GM06990 (cell line): ENCODE data around the gene DES.
A peak's percentile ranks its signal among the peaks of the same experiment; 100 is the strongest.

ENCODE experiments used
- DNase-seq: peaks from one replicate; pipeline ENCODE4 v3.0.0-alpha.2; 2011; ENCODE audit not compliant: insufficient read length; ENCODE audit errors: extremely low read depth
- H3K27me3 ChIP-seq: replicated peaks from 2 replicates; pipeline ENCODE4 v1.6.0; 2011; ENCODE audit warnings: low read length; ENCODE audit not compliant: control insufficient read depth, insufficient read depth
- H3K36me3 ChIP-seq: 2 replicates; pipeline ENCODE4 v1.5.1; 2011; ENCODE audit warnings: low read length; ENCODE audit not compliant: control insufficient read depth, insufficient read depth
- H3K4me3 ChIP-seq: replicated peaks from 2 replicates; pipeline ENCODE4 v1.5.1; 2011; ENCODE audit warnings: low read depth, mild to moderate bottlenecking, control low read depth, low read length
- CTCF ChIP-seq: IDR thresholded peaks from 2 replicates; pipeline ENCODE4 v1.5.1; 2011; ENCODE audit warnings: low read length, control low read depth, mild to moderate bottlenecking, inconsistent platforms; ENCODE audit not compliant: insufficient read depth, poor library complexity, severe bottlenecking

DES gene

GRCh38 chr2:219429958-219430606, 11.9 kb downstream of the DES start:
- no peak for DNase-seq
- Histone ChIP-seq H3K36me3 (no peaks in the 10 kb centered on the region), H3K4me3 (no peak overlapping the region), H3K27me3 (no peaks in the 10 kb centered on the region; the same call in 1 of the 2 replicates)
- TF ChIP-seq CTCF, result no peak

GRCh38 chr2:219430633-219431615, 12.7 kb downstream of the DES start:
- peak; percentile 18 for TF ChIP-seq CTCF

GRCh38 chr2:219433666-219434467, 15.7 kb downstream of the DES start:
- Histone ChIP-seq H3K36me3 (no peaks in the 10 kb centered on the region), H3K27me3 (no peaks in the 10 kb centered on the region; the same call in none of the 2 replicates), H3K4me3 (no peak overlapping the region)
- DNase-seq, result no peak
- TF ChIP-seq CTCF, result peak; percentile 48

More at GRCh38 chr2:219430633-219431615, 12.7 kb downstream of the DES start:
- H3K27me3 ChIP-seq, result no peaks in the 10 kb centered on the region; the same call in 1 of the 2 replicates
- no peak for DNase-seq
- no peaks in the 10 kb centered on the region for H3K36me3 ChIP-seq
- no peak overlapping the region for H3K4me3 ChIP-seq

GRCh38 chr2:219434468-219434717, 16.2 kb downstream of the DES start:
- H3K27me3 ChIP-seq, result no peaks in the 10 kb centered on the region; the same call in none of the 2 replicates
- no peak for TF ChIP-seq CTCF

DNA sequence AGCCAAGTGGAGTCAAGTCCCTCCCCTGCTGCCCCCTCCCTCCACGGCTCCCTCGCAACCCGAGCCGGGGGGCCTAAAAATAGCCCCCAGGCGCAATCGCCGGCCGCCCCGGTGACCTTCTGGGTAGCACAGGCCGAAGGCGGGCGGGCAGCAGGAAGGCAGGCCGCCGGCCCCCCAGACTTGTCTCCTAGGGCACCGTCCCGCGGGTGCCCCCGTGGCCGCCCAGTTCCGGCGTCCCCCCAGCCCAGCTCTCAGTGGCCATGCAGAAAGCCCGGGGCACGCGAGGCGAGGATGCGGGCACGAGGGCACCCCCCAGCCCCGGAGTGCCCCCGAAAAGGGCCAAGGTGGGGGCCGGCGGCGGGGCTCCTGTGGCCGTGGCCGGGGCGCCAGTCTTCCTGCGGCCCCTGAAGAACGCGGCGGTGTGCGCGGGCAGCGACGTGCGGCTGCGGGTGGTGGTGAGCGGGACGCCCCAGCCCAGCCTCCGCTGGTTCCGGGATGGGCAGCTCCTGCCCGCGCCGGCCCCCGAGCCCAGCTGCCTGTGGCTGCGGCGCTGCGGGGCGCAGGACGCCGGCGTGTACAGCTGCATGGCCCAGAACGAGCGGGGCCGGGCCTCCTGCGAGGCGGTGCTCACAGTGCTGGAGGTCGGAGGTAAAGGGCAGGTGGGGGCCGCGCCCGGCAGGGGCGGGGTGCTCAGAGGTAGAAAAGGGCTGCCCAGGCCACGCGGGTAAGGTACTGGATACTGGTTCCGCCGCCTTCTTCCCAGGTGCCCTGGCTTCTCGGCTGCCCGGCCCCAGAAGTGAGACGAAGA, 16.7 kb downstream of the DES start, which contains the start of gene SPEG:
Gene SPEG (plus strand): TSS at position 126 of the 808 bp plus-strand sequence. CDS start 135 bp downstream, at position 261.
- H3K27me3 ChIP-seq, result no peaks in the 10 kb centered on the region; the same call in none of the 2 replicates
- no peak for DNase-seq
- H3K4me3 ChIP-seq, result no peak within 1 kb of the TSS
- H3K36me3 ChIP-seq, result no peaks in the 10 kb centered on the region
- TF ChIP-seq CTCF, result no peak

More at GRCh38 chr2:219434468-219434717, 16.2 kb downstream of the DES start:
- H3K4me3 ChIP-seq, result no peak overlapping the region
- DNase-seq, result no peak
- no peaks in the 10 kb centered on the region for H3K36me3 ChIP-seq
